NT2/D1 (cell line): ENCODE results near the gene SRGAP2.
"Not testable (repeated sequence)": the region's sequence is repeated elsewhere in the genome, so short reads cannot be mapped to it uniquely, and the experiment has no call there.

Experiments used
- DNase-seq: peaks from one replicate; pipeline ENCODE4 v3.0.0-alpha.2; 2011; ENCODE audit warnings: low read depth, low spot score
- H3K27me3 ChIP-seq: 2 replicates; pipeline ENCODE4 v1.6.0; 2011; ENCODE audit warnings: mild to moderate bottlenecking; ENCODE audit not compliant: insufficient read length, insufficient read depth
- H3K36me3 ChIP-seq: 2 replicates; pipeline ENCODE4 v1.6.1; 2011; ENCODE audit warnings: mild to moderate bottlenecking, low read length, mixed read lengths; ENCODE audit not compliant: insufficient read depth, insufficient read length
- H3K4me1 ChIP-seq: 2 replicates; pipeline ENCODE4 v1.5.1; 2011; ENCODE audit not compliant: insufficient read depth, insufficient read length
- H3K4me3 ChIP-seq: 2 replicates; pipeline ENCODE4 v1.5.1; 2011; ENCODE audit warnings: low read depth; ENCODE audit not compliant: insufficient read length
- H3K9ac ChIP-seq: 2 replicates; pipeline ENCODE4 v1.6.0; 2011; ENCODE audit warnings: low read depth; ENCODE audit not compliant: insufficient read length
- H3K9me3 ChIP-seq: 2 replicates; pipeline ENCODE4 v1.5.1; 2011; ENCODE audit warnings: mild to moderate bottlenecking, low read length; ENCODE audit not compliant: insufficient read depth

The SRGAP2 gene

GRCh38 chr1:206183788-206184187 is 19.6 kb upstream of the SRGAP2 start:
- H3K27me3 ChIP-seq, H3K9me3 ChIP-seq, H3K9ac ChIP-seq, H3K4me1 ChIP-seq, H3K36me3 ChIP-seq, H3K4me3 ChIP-seq, DNase-seq: not testable (repeated sequence)

DNA sequence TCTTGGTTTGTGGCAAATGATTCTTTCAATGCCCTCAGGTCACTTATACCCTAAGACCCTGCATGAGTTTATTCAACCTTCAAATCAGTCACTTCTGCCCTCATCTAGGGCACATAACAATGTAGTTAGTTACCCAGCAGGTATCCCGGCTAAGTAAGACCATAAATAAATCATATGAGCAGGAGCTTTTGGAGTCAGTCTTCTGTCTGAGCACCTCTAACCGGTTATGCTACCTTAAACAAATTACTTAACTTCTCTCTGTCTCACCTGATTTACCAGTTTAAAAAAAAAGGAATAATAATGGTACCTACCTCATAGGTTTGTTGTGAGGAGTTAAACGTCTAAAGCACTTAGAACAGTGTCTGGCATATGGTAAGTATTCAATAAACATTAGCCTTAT is 17.6 kb upstream of the SRGAP2 start:
- H3K9ac ChIP-seq, H3K9me3 ChIP-seq, DNase-seq, H3K4me1 ChIP-seq, H3K27me3 ChIP-seq, H3K36me3 ChIP-seq, H3K4me3 ChIP-seq: not testable (repeated sequence)

- not testable (repeated sequence) for H3K27me3 ChIP-seq, H3K4me1 ChIP-seq, H3K9ac ChIP-seq, H3K4me3 ChIP-seq, H3K36me3 ChIP-seq, DNase-seq, H3K9me3 ChIP-seq
These were observed 16.5 kb upstream of the SRGAP2 start for GRCh38 chr1:206186826-206187225.

GRCh38 chr1:206195182-206195581 is 8.2 kb upstream of the SRGAP2 start:
- H3K4me1 ChIP-seq, H3K27me3 ChIP-seq, H3K36me3 ChIP-seq, DNase-seq, H3K9me3 ChIP-seq, H3K4me3 ChIP-seq, H3K9ac ChIP-seq: not testable (repeated sequence)

- H3K9ac ChIP-seq, DNase-seq, H3K4me3 ChIP-seq, H3K4me1 ChIP-seq, H3K27me3 ChIP-seq, H3K9me3 ChIP-seq, H3K36me3 ChIP-seq: not testable (repeated sequence)
These were observed 6.5 kb upstream of the SRGAP2 start for GRCh38 chr1:206196748-206197424.

DNA sequence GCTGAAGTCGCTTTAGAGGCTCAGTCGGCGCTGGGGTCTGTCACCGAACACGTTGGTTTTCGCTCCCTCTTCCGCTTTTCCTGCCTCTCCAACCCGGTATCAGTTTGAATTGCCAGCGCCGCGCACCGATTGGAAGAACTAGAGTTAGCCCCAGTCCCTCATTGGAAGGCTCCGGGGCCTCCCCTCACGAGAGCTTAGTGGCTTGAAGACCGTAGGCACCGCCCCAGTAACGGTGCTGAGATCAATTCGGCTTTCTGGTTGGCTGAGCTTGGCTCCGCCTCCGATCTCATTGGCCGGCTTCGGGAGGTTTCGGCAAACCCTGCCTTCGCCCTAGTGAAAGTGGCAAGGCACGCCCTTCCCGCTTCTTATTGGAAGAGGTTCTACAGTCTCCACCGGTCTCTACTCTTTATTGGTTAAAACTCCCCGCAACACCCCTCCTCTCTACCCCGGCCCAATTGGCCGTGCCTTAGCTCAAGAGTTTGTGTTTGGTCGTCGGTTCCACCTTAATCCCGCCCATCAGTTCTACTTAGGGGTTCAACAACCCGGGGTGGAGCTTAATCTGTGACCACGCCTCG is 465 bp upstream of the SRGAP2 start, which contains the start of gene FAM72A:
TSS of gene FAM72A (minus strand) at position 51 of the 575 bp plus-strand sequence. CDS start 814 bp downstream, outside the sequence.
- not testable (repeated sequence) for H3K27me3 ChIP-seq, H3K9me3 ChIP-seq, H3K9ac ChIP-seq, DNase-seq, H3K36me3 ChIP-seq, H3K4me3 ChIP-seq, H3K4me1 ChIP-seq

DNA sequence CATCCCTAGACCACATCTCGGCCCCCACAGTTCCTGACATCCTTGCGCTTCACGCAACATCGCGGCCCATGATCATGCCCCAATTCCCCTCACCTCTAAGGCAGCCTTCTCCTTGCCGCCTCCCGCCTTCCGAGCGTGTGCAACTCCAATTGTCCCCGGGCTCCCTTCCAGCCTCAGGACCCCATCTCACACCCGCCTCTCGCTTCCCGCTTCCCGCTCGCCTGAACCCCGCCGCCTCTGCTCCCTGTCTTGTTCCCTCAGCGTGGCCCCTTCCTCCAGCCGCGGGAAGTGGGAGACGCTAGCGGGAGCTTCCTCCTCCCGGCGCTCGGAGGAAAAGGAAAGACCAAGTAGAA is 794 bp downstream of the SRGAP2 start:
- H3K9me3 ChIP-seq, H3K4me1 ChIP-seq, H3K27me3 ChIP-seq, H3K36me3 ChIP-seq, DNase-seq: not testable (repeated sequence)
- Histone ChIP-seq H3K9ac (peak overlapping the region; percentile 61), H3K4me3 (peak overlapping the region; percentile 26)

- H3K4me3 ChIP-seq, result peak overlapping the region; percentile 15
- H3K27me3 ChIP-seq, H3K36me3 ChIP-seq, DNase-seq, H3K4me1 ChIP-seq, H3K9ac ChIP-seq, H3K9me3 ChIP-seq: not testable (repeated sequence)
These were observed 1.5 kb downstream of the SRGAP2 start for GRCh38 chr1:206204871-206205270.

GRCh38 chr1:206205569-206205968 is 2.2 kb downstream of the SRGAP2 start:
- not testable (repeated sequence) for DNase-seq, H3K4me1 ChIP-seq, H3K4me3 ChIP-seq, H3K9me3 ChIP-seq, H3K36me3 ChIP-seq, H3K9ac ChIP-seq, H3K27me3 ChIP-seq

DNA sequence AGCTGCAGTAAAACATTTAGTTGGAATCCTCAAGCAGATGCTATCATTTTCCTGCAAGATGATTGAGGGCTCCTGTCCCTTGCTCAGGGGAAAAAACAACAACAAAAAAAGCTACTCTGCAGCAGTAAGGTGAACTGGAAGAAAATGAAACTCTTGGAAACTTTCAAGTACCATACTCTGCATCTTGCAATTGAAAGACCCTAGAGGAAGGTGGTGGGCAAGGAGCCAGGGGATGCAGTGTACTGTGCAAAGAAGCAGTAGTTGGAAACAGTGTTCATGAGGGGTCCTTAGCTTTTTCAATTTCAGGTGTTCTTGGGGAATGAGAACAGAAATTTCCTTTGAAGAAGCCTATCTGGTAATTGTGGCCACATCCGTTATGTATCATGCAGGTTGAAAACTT is 7.5 kb downstream of the SRGAP2 start:
- H3K4me3 ChIP-seq, H3K9ac ChIP-seq, H3K36me3 ChIP-seq, DNase-seq, H3K4me1 ChIP-seq, H3K9me3 ChIP-seq, H3K27me3 ChIP-seq: not testable (repeated sequence)

DNA sequence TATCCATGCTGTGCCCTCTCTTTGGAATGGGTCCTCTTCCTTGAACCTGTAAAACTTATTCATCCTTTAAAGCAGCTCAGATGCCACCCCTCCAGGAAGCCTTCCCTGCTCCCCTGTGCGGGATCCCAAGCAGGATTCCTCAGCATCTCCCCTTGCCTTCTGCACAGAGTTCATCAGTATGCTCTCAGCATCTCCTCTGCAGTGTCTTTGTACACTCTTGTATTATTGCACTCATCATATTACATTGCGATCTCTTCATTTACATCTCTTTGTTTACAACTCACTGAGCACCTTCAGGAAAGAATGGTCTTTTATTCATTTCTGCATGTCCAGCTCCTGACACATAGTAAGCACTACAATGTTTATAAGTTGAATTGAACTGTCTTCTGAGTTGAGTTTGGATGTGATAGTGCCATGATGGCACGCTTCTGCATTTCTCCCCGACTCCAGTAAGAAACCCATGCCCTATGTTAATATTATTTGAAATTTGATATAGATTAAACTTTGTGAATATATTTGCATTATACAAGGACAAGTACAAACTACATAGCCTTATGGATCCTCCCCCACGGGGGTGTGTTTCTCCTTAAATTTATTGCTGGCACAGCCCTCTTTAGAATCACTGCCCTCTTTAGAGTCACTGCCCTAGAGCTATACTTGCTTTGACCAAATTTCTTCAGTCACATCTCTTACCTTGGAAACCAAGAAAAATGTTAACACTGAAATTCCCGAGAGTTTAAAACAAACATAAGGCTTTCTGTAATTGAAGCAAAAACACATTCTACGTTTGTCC is 12.5 kb downstream of the SRGAP2 start:
- H3K4me1 ChIP-seq, H3K27me3 ChIP-seq, H3K9me3 ChIP-seq, H3K4me3 ChIP-seq, H3K36me3 ChIP-seq, DNase-seq, H3K9ac ChIP-seq: not testable (repeated sequence)

GRCh38 chr1:206218285-206218684 is 14.9 kb downstream of the SRGAP2 start:
- H3K4me1 ChIP-seq, H3K9ac ChIP-seq, H3K27me3 ChIP-seq, H3K36me3 ChIP-seq, DNase-seq, H3K4me3 ChIP-seq, H3K9me3 ChIP-seq: not testable (repeated sequence)
